ENCODE results near the gene STK32C. TPM values are rescaled to one million over a fixed set of nuclear protein-coding genes. Genes with fewer than 3 reads are reported as not detected.
"Not testable (repeated sequence)": the region's sequence is repeated elsewhere in the genome, so short reads cannot be mapped to it uniquely, and the experiment has no call there.

The STK32C gene
- total RNA-seq, 4 donors from 2014 or later, result 3.7 to 13.9 (median 6.7) TPM

DNA sequence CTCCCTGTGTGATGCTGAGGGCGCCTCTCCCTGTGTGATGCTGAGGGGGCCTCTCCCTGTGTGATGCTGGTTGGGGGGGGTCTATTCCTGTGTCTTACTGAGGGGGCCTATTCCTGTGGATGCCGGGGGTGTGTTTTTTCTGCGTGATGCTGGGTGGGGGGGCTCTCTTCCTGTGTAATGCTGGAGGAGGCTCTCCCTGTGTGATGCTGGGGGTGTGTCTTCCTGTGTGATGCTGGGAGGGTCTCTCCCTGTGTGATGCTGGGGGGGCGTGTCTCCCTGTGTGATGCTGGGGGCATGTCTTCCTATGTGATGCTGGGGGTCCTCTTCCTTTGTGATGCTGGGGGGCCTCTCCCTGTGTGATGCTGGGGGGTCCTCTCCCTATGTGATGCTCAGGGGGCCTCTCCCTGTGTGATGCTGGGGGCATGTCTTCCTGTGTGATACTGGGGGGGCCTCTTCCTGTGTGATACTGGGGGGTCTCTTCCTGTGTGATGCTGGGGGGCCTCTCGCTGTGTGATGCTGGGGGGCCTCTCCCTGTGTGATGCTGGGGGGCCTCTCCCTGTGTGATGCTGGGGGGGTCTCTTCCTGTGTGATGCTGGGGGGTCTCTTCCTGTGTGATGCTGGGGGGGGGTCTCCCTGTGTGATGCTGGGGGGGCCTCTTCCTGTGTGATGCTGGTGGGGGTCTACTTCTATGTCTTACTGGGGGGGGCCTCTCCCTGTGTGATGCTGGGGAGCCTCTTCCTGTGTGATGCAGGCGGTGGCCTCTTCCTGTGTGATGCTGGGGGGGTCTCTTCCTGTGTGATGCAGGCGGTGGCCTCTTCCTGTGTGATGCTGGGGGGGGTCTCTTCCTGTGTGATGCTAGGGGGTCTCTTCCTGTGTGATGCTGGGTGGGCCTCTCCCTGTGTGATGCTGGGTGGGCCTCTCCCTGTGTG, 148.2 kb downstream of the STK32C start:
- ATAC-seq; H3K4me3 ChIP-seq; DNase-seq; H3K36me3 ChIP-seq; H3K9me3 ChIP-seq; H3K27me3 ChIP-seq; in situ Hi-C loops (cut with MboI; ENCODE audit: low sequenced_read_pairs in 4 of 4); H3K27ac ChIP-seq: not testable (repeated sequence)
- H3K4me1 ChIP-seq, result peaks cover 11 to 18% of the 10 kb centered on the region in 2 donors
- intact Hi-C loops (cut with DNase I; ENCODE audit: low total_unique reads), result loop anchor here (5.0 kb wide), 1 partner anchor 272 kb away; no protein-coding TSS in a partner anchor

DNA sequence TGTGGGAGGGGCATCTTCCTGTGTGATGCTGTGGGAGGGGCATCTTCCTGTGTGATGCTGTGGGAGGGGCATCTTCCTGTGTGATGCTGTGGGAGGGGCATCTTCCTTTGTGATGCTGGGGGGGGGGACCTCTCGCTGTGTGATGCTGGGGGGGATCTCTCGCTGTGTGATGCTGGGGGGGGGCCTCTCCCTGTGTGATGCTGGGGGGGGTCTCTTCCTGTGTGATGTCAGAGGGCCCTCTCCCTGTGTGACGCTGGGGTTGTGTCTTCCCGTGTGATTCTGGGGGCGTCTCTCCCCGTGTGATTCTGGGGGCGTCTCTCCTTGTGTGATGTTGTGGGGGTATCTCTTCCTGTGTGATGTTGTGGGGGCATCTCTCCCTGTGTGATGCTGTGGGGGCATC, 148.9 kb downstream of the STK32C start:
- Histone ChIP-seq H3K36me3 (no peaks in the 10 kb centered on the region), H3K27ac (no peak overlapping the region), H3K4me1 (peaks cover 11 to 18% of the 10 kb centered on the region in 2 donors), H3K27me3 (no peaks in the 10 kb centered on the region), H3K9me3 (no peaks in the 10 kb centered on the region), H3K4me3 (no peak overlapping the region)
- DNase-seq (no peak), ATAC-seq (no peak)
- TF ChIP-seq, protein P1, sequence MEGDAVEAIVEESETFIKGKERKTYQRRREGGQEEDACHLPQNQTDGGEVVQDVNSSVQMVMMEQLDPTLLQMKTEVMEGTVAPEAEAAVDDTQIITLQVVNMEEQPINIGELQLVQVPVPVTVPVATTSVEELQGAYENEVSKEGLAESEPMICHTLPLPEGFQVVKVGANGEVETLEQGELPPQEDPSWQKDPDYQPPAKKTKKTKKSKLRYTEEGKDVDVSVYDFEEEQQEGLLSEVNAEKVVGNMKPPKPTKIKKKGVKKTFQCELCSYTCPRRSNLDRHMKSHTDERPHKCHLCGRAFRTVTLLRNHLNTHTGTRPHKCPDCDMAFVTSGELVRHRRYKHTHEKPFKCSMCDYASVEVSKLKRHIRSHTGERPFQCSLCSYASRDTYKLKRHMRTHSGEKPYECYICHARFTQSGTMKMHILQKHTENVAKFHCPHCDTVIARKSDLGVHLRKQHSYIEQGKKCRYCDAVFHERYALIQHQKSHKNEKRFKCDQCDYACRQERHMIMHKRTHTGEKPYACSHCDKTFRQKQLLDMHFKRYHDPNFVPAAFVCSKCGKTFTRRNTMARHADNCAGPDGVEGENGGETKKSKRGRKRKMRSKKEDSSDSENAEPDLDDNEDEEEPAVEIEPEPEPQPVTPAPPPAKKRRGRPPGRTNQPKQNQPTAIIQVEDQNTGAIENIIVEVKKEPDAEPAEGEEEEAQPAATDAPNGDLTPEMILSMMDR (IDR thresholded peaks at IDR 0.05 in 4 of 5, conservative IDR thresholded peaks at IDR 0.05 in 1 of 5), result no peak
- TF ChIP-seq POLR2A (IDR thresholded peaks at IDR 0.05), result no peak
- intact Hi-C loops (cut with DNase I; ENCODE audit: low total_unique reads), result no loop called here
- in situ Hi-C loops (cut with MboI; ENCODE audit: low sequenced_read_pairs in 4 of 4), result no loop called here

DNA sequence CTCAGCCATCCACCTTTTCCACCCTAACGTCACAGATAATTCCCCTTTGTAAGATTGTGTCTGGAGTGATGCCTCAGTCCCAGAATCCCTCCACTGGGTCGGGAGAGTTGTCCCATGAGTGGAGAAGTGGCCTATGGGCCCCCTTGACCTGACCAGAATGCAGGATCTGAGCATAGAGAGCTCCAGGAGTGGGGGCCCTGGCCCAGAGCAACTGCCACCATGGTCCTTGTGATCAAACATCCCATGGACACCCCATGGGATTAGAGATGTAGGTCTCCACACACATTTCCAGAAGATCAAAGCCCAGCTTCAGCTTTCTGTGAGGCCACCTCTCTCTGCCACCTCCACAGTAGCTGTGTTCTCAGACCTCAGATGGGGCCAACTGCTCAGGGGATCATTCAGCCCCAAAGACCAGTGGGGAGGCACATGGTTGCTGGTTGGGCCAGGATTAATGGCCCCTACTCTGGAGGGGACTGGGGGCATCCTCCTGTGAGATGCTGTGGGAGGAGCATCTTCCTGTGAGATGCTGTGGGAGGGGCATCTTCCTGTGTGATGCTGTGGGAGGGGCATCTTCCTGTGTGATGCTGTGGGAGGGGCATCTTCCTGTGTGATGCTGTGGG, 149.5 kb downstream of the STK32C start:
- Histone ChIP-seq H3K9me3 (no peaks in the 10 kb centered on the region), H3K27ac (no peak overlapping the region), H3K27me3 (no peaks in the 10 kb centered on the region), H3K4me1 (peaks cover 11 to 15% of the 10 kb centered on the region in 2 donors), H3K36me3 (no peaks in the 10 kb centered on the region), H3K4me3 (no peak overlapping the region)
- in situ Hi-C loops (cut with MboI; ENCODE audit: low sequenced_read_pairs in 4 of 4) (no loop called here), intact Hi-C loops (cut with DNase I; ENCODE audit: low total_unique reads) (no loop called here)
- TF ChIP-seq, protein P1 (IDR thresholded peaks at IDR 0.05 in 4 of 5, conservative IDR thresholded peaks at IDR 0.05 in 1 of 5), result no peak
- no peak for TF ChIP-seq POLR2A (IDR thresholded peaks at IDR 0.05)
- no peak for DNase-seq
- no peak for ATAC-seq

Other genes starting within 250 kb of the STK32C start
- under 1 TPM; 0.24 to 0.67 (median 0.51) TPM for gene JAKMIP3, start 242.0 kb downstream of the STK32C start, total RNA-seq
- gene DPYSL4, start 121.0 kb downstream of the STK32C start, total RNA-seq, result 1 to 10 TPM in 1 of 4 donors, under 1 TPM in 3; 0.29 to 1.3 (median 0.46) TPM
- 1 to 10 TPM; 1.0 to 7.0 (median 4.1) TPM for gene LRRC27, start 24.2 kb upstream of the STK32C start, total RNA-seq
- gene PWWP2B, start 89.2 kb upstream of the STK32C start, total RNA-seq, result 10 to 100 TPM; 22.7 to 30.9 (median 24.4) TPM
- 100 to 1,000 TPM in 2 of 4 donors, 10 to 100 TPM in 2; 74.9 to 107 (median 92.4) TPM for gene INPP5A, start 229.8 kb upstream of the STK32C start, total RNA-seq

Data from gastrocnemius medialis (tissue), 4 donors.